ENCODE measurements around the gene RBM33.
"Not testable (repeated sequence)": the region's sequence is repeated elsewhere in the genome, so short reads cannot be mapped to it uniquely, and the experiment has no call there.

The RBM33 gene

GRCh38 chr7:155682484-155682883 lies 38.0 kb downstream of the RBM33 start:
- Histone ChIP-seq H3K36me3 (ENCODE audit: insufficient read depth, low read length) (peaks cover 7% of the 10 kb centered on the region; the same call in 1 of the 2 replicates), H3K9ac (ENCODE audit: low read depth, low read length) (no peak overlapping the region), H3K4me1 (ENCODE audit: insufficient read depth, low read length) (0 out of 2 replicates have a peak, but pooled peaks cover 5% of the 10 kb centered on the region), H3K9me3 (ENCODE audit: control insufficient read depth, insufficient read depth, low read length) (no peaks in the 10 kb centered on the region)

GRCh38 chr7:155683098-155683497 lies 38.6 kb downstream of the RBM33 start:
- Histone ChIP-seq H3K4me1 (ENCODE audit: insufficient read depth, low read length) (0 out of 2 replicates have a peak, but pooled peaks cover 5% of the 10 kb centered on the region), H3K9ac (ENCODE audit: low read depth, low read length) (no peak overlapping the region), H3K9me3 (ENCODE audit: control insufficient read depth, insufficient read depth, low read length) (no peaks in the 10 kb centered on the region), H3K36me3 (ENCODE audit: insufficient read depth, low read length) (peaks cover 7% of the 10 kb centered on the region; the same call in 1 of the 2 replicates)

GRCh38 chr7:155683714-155684113 lies 39.3 kb downstream of the RBM33 start:
- H3K36me3 ChIP-seq (ENCODE audit: insufficient read depth, low read length) = peaks cover 7% of the 10 kb centered on the region; the same call in 1 of the 2 replicates

DNA sequence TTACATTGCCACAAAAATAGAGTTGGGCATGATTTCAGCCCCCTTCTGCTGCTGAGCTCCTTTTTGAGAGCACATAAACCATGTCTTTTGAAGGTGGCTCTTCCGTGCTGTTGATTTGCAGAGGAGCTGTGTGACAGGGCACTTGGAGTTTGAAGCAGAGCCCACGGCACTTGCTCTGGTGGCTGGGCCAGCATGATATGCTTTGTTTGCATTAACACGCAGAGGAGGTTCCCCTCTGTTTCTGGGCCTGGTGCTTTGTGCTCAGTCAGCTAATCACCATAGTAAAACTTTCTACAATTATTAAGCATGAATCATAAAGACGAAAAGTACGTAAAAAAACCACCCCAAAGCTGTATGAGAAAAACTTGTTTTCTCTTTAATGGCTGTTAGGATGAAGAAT lies 40.1 kb downstream of the RBM33 start:
- no peaks in the 10 kb centered on the region for H3K9me3 ChIP-seq (ENCODE audit: control insufficient read depth, insufficient read depth, low read length)
- no peak overlapping the region for H3K9ac ChIP-seq (ENCODE audit: low read depth, low read length)
- H3K36me3 ChIP-seq (ENCODE audit: insufficient read depth, low read length) = peaks cover 7% of the 10 kb centered on the region; the same call in 1 of the 2 replicates
- 0 out of 2 replicates have a peak, but pooled peaks cover 5% of the 10 kb centered on the region for H3K4me1 ChIP-seq (ENCODE audit: insufficient read depth, low read length)

More at GRCh38 chr7:155683714-155684113, 39.3 kb downstream of the RBM33 start:
- no peaks in the 10 kb centered on the region for H3K9me3 ChIP-seq (ENCODE audit: control insufficient read depth, insufficient read depth, low read length)
- H3K9ac ChIP-seq (ENCODE audit: low read depth, low read length) = no peak overlapping the region
- H3K4me1 ChIP-seq (ENCODE audit: insufficient read depth, low read length) = 0 out of 2 replicates have a peak, but pooled peaks cover 5% of the 10 kb centered on the region

DNA sequence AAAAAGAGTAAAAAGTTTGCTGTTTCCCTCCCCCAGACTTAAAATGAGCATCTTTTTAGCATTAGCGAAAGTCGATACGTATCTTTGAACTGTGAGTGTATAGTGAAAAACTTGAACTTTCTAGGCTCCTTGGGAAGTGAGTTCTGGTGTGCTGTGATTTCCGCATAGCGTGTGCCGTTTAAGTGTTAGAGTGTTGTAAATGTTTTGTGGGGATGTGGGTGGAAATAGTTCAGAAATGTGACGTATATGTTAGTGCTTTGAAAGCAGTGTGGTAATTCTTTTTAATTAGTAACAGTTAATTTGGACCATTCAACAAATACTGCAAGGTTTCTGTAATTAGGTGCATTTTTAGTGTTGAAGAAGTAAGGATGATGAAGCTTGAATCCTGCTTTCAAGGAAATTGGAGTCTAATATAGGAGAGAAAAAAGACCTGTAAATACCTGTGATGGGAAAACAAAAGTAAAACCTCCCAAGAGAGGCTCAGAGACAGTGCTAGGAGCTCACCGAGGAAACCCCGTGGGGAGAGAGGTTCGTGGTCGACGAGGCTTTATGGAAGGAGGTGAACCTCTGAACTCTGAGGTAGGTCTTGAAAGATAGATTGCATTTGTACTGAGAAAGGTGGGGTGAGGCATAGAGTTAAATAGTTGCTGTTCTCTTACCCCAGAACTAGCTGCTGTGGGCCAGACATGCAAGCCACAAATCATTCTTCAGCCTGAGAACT lies 40.8 kb downstream of the RBM33 start:
- H3K9ac ChIP-seq (ENCODE audit: low read depth, low read length) = no peak overlapping the region
- H3K4me1 ChIP-seq (ENCODE audit: insufficient read depth, low read length) = 0 out of 2 replicates have a peak, but pooled peaks cover 5% of the 10 kb centered on the region
- peaks cover 7% of the 10 kb centered on the region; the same call in 1 of the 2 replicates for H3K36me3 ChIP-seq (ENCODE audit: insufficient read depth, low read length)
- H3K9me3 ChIP-seq (ENCODE audit: control insufficient read depth, insufficient read depth, low read length) = no peaks in the 10 kb centered on the region

GRCh38 chr7:155685791-155686160 lies 41.3 kb downstream of the RBM33 start:
- peaks cover 4% of the 10 kb centered on the region; the same call in 1 of the 2 replicates for H3K36me3 ChIP-seq (ENCODE audit: insufficient read depth, low read length)

GRCh38 chr7:155686620-155687324 lies 42.3 kb downstream of the RBM33 start:
- H3K36me3 ChIP-seq (ENCODE audit: insufficient read depth, low read length); H3K4me1 ChIP-seq (ENCODE audit: insufficient read depth, low read length); H3K9me3 ChIP-seq (ENCODE audit: control insufficient read depth, insufficient read depth, low read length); H3K9ac ChIP-seq (ENCODE audit: low read depth, low read length): not testable (repeated sequence)

More at GRCh38 chr7:155685791-155686160, 41.3 kb downstream of the RBM33 start:
- Histone ChIP-seq H3K4me1 (ENCODE audit: insufficient read depth, low read length) (0 out of 2 replicates have a peak, but pooled peaks cover 5% of the 10 kb centered on the region), H3K9me3 (ENCODE audit: control insufficient read depth, insufficient read depth, low read length) (no peaks in the 10 kb centered on the region), H3K9ac (ENCODE audit: low read depth, low read length) (no peak overlapping the region)

DNA sequence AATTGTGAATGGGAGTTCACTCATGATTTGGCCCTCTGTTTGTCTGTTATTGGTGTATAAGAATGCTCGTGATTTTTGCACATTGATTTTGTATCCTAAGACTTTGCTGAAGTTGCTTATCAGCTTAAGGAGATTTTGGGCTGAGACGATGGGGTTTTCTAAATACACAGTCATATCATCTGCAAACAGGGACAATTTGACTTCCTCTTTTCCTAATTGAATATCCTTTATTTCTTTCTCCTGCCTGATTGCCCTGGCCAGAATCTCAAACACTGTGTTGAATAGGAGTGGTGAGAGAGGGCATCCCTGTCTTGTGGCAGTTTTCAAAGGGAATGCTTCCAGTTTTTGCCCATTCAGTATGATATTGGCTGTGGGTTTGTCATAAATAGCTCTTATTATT lies 43.8 kb downstream of the RBM33 start:
- H3K9me3 ChIP-seq (ENCODE audit: control insufficient read depth, insufficient read depth, low read length); H3K9ac ChIP-seq (ENCODE audit: low read depth, low read length); H3K36me3 ChIP-seq (ENCODE audit: insufficient read depth, low read length); H3K4me1 ChIP-seq (ENCODE audit: insufficient read depth, low read length): not testable (repeated sequence)

DNA sequence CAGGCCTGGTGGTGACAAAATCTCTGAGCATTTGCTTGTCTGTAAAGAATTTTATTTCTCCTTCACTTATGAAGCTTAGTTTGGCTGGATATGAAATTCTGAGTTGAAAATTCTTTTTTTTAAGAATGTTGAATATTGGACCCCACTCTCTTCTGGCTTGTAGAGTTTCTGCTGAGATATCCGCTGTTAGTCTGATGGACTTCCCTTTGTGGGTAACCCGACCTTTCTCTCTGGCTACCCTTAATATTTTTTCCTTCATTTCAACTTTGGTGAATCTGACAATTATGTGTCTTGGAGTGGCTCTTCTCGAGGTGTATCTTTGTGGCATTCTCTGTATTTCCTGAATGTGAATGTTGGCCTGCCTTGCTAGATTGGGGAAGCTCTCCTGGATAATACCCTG lies 46.2 kb downstream of the RBM33 start:
- H3K36me3 ChIP-seq (ENCODE audit: insufficient read depth, low read length); H3K4me1 ChIP-seq (ENCODE audit: insufficient read depth, low read length); H3K9ac ChIP-seq (ENCODE audit: low read depth, low read length): not testable (repeated sequence)

GRCh38 chr7:155692317-155692716 lies 47.9 kb downstream of the RBM33 start:
- H3K9ac ChIP-seq (ENCODE audit: low read depth, low read length) = no peak overlapping the region
- no peaks in the 10 kb centered on the region for H3K4me1 ChIP-seq (ENCODE audit: insufficient read depth, low read length)
- no peaks in the 10 kb centered on the region for H3K9me3 ChIP-seq (ENCODE audit: control insufficient read depth, insufficient read depth, low read length)
- no peaks in the 10 kb centered on the region for H3K36me3 ChIP-seq (ENCODE audit: insufficient read depth, low read length)

More for the DNA sequence above, 46.2 kb downstream of the RBM33 start:
- not testable (repeated sequence) for H3K9me3 ChIP-seq (ENCODE audit: control insufficient read depth, insufficient read depth, low read length)

- peaks cover 2% of the 10 kb centered on the region; the same call in 1 of the 2 replicates for H3K4me1 ChIP-seq (ENCODE audit: insufficient read depth, low read length)
- H3K9me3 ChIP-seq (ENCODE audit: control insufficient read depth, insufficient read depth, low read length) = no peaks in the 10 kb centered on the region
- H3K9ac ChIP-seq (ENCODE audit: low read depth, low read length) = no peak overlapping the region
- no peaks in the 10 kb centered on the region for H3K36me3 ChIP-seq (ENCODE audit: insufficient read depth, low read length)
Measured at GRCh38 chr7:155693826-155694225, 49.4 kb downstream of the RBM33 start.

- no peaks in the 10 kb centered on the region for H3K36me3 ChIP-seq (ENCODE audit: insufficient read depth, low read length)
- H3K4me1 ChIP-seq (ENCODE audit: insufficient read depth, low read length) = peaks cover 9% of the 10 kb centered on the region; the same call in 1 of the 2 replicates
- no peaks in the 10 kb centered on the region for H3K9me3 ChIP-seq (ENCODE audit: control insufficient read depth, insufficient read depth, low read length)
- H3K9ac ChIP-seq (ENCODE audit: low read depth, low read length) = no peak overlapping the region
Measured at GRCh38 chr7:155694851-155695250, 50.4 kb downstream of the RBM33 start.

DNA sequence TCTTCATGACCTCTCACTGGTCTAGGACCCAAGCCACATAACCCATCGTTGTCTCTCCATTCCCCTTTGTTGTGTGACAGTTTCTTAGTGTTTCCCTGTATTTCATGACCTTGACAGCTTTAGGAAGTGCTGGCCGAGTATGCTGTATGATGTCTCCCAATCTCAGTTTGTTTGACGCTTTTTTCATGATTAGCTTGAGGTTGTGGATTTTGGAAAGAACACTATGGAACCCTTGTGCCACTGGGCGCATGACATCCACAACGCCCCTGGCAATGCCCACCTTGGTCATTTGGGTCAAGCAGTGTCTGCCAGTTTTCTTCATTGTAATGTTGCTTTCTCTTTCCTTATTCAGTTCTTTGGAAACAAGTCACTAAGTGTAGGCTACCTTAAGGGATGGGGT lies 52.3 kb downstream of the RBM33 start:
- H3K9ac ChIP-seq (ENCODE audit: low read depth, low read length) = no peak overlapping the region
- peaks cover 9% of the 10 kb centered on the region; the same call in 1 of the 2 replicates for H3K4me1 ChIP-seq (ENCODE audit: insufficient read depth, low read length)
- H3K9me3 ChIP-seq (ENCODE audit: control insufficient read depth, insufficient read depth, low read length) = no peaks in the 10 kb centered on the region
- H3K36me3 ChIP-seq (ENCODE audit: insufficient read depth, low read length) = peaks cover 3% of the 10 kb centered on the region; the same call in 1 of the 2 replicates

- H3K4me1 ChIP-seq (ENCODE audit: insufficient read depth, low read length) = peaks cover 9% of the 10 kb centered on the region; the same call in 1 of the 2 replicates
- no peak overlapping the region for H3K9ac ChIP-seq (ENCODE audit: low read depth, low read length)
- H3K36me3 ChIP-seq (ENCODE audit: insufficient read depth, low read length) = peaks cover 6% of the 10 kb centered on the region; the same call in 1 of the 2 replicates
- H3K9me3 ChIP-seq (ENCODE audit: control insufficient read depth, insufficient read depth, low read length) = no peaks in the 10 kb centered on the region
Measured at GRCh38 chr7:155698633-155699032, 54.2 kb downstream of the RBM33 start.

Measured in ES-I3 (cell line).